HG03108 (cell line): Measurements from ENCODE around the gene ARMC5.
"Not testable (repeated sequence)": the region's sequence is repeated elsewhere in the genome, so short reads cannot be mapped to it uniquely, and the experiment has no call there.

ENCODE experiments used
- ATAC-seq: cut with Tn5 transposase; IDR thresholded peaks from one replicate; pipeline ENCODE4 v1.9.1; 2021; ENCODE audit warnings: moderate library complexity; ENCODE audit not compliant: unreplicated experiment

Gene ARMC5

GRCh38 chr16:31476303-31477219 is 17.3 kb downstream of the ARMC5 start:
- ATAC-seq: peak; percentile 62

- ATAC-seq: no peak
Observed at GRCh38 chr16:31477220-31478216, 18.2 kb downstream of the ARMC5 start.

DNA sequence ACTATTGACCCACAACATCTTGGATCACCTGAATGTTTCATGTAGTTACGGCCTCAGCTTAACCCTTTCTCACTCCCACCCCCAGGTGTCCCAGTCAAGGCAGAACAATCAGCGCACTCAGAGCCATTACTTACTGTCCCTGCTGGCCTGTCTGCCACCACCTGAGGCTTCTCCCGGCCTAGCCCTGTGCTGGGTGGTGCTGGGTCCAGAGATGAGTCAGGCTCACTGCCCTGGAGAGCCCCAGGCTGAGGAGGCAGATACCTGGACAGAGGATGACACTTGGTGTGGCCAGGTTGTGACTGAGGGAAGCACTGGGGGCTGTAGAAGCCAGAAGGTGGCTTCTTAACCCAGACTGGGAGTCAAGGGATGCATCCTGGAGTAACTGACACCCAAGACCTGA is 19.7 kb downstream of the ARMC5 start:
- ATAC-seq: no peak

GRCh38 chr16:31479751-31480150 is 20.4 kb downstream of the ARMC5 start:
- no peak for ATAC-seq

DNA sequence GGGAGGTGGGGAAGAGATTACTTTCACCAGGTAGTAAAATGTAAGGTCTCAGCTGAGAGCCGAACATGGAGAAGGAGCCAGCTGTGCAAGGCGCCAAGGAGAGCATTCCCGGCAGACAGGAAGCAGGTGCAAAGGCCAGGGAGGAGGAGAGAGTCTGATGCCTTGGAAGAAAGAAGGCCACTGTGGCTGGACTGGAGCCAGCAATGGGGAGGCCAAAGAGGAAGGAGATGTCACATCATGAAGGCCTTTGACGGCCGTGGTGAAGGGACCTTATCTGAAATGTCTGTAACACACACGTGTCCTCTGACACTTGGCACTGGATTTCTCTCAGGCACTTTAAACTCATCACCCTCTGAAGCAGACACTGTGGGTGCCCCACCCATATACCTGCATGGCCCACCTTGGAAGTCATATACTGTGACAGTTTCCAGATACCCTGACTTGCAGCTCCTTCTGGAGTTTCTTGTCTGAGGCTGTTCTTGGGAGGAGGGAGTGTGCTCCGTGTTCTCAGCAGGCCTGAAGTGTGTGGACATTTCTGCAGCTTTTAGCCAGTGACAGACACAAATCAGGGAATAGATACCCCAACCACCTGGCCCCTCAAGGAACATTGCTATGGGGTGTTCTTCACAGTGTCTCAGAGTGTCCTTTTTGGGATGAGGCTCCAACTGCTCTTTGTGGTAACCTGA is 21.7 kb downstream of the ARMC5 start:
- no peak for ATAC-seq

- no peak for ATAC-seq
Observed at GRCh38 chr16:31483081-31483480, 23.8 kb downstream of the ARMC5 start, which contains the start of gene SLC5A2. TSS of gene SLC5A2 (plus strand) at chr16:31483123. CDS start at chr16:31483137, 14 bp downstream.

GRCh38 chr16:31484048-31484447 is 24.7 kb downstream of the ARMC5 start:
- not testable (repeated sequence) for ATAC-seq

GRCh38 chr16:31484491-31485171 is 25.3 kb downstream of the ARMC5 start:
- no peak for ATAC-seq

DNA sequence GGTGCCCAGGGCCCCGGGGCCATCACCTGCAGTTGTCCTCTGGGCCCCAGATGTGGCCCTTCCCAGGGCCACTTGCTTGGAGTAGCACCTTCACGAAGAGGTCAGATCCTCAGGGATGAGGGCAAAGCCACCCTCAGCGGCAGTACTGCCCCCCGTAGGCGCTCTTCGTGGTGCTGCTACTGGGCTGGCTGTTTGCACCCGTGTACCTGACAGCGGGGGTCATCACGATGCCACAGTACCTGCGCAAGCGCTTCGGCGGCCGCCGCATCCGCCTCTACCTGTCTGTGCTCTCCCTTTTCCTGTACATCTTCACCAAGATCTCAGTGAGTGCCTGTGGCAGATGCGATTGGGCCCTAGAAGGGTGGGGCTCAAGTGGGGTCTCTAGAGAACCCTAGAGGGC is 26.3 kb downstream of the ARMC5 start:
- no peak for ATAC-seq

DNA sequence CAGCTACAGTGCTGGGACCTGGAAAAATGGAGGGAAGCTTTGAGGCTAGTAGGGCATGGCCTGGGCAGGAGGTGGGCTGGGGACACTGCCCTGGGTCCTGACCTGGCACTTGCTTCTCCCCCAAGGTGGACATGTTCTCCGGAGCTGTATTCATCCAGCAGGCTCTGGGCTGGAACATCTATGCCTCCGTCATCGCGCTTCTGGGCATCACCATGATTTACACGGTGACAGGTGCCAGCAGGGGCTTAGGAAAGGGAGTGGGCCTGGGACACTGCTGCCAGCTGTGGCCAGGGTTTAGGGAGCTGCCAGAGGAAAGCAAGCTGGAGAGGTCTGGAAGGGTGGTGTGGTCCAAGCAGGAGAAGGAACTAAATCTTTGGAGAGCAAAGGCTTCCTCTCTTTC is 26.7 kb downstream of the ARMC5 start:
- ATAC-seq: no peak

DNA sequence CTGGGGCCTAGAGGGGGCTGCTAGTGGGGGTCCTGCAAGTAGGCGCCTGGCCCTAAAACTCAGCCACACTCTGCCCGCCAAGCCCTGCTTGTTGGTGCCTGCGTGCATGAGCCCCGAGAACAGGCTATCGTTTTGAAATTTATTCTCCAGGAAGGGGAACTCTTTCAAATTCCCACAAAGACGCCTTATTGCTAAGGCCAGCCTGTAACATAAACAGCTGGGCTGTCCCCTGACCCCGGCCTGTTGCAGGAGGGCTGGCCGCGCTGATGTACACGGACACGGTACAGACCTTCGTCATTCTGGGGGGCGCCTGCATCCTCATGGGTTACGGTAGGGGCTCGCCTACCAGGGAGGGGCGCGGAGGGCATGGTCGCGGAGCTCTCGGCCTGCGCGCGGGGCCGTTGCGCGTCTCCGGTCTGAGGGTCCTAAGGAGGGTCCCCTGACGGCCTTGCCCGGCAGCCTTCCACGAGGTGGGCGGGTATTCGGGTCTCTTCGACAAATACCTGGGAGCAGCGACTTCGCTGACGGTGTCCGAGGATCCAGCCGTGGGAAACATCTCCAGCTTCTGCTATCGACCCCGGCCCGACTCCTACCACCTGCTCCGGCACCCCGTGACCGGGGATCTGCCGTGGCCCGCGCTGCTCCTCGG is 27.9 kb downstream of the ARMC5 start:
- ATAC-seq: no peak

- ATAC-seq: peak; percentile 83
Observed at GRCh38 chr16:31487720-31488467, 28.6 kb downstream of the ARMC5 start.

- no peak for ATAC-seq
Observed at GRCh38 chr16:31488468-31489297, 29.4 kb downstream of the ARMC5 start.

GRCh38 chr16:31489298-31489564 is 29.9 kb downstream of the ARMC5 start:
- ATAC-seq: no peak

DNA sequence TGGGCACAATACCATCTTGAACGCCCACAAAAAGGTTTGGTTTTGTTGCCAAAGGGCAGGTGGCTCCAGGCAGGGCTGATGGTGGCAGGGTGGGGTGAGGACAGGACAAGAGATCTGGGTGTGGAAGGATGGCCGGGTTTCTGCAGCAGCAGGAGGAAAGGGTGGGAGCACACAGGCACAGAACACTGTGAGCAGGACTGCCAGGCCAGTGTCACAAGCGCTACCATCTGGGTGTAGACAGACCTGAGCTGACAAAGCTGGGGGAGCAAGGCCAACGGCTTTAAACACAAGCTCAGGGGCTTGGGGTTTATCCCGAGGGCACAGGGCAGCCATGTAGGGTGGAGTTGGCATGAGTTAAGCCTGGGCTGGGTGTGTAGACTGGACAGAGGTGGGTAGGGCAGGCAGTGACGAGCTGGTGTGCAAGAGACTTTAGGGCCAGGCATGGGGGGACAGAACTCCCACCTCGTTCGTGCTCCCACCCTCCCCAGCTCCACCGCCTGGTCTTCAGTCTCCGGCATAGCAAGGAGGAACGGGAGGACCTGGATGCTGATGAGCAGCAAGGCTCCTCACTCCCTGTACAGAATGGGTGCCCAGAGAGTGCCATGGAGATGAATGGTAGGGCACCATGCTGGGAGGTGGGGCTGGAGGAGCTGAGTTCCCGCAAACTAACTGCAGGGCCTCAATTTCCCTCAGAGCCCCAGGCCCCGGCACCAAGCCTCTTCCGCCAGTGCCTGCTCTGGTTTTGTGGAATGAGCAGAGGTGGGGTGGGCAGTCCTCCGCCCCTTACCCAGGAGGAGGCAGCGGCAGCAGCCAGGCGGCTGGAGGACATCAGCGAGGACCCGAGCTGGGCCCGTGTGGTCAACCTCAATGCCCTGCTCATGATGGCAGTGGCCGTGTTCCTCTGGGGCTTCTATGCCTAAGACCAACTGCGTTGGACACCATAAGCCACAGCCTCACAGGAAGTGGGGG is 30.6 kb downstream of the ARMC5 start:
- ATAC-seq: no peak

DNA sequence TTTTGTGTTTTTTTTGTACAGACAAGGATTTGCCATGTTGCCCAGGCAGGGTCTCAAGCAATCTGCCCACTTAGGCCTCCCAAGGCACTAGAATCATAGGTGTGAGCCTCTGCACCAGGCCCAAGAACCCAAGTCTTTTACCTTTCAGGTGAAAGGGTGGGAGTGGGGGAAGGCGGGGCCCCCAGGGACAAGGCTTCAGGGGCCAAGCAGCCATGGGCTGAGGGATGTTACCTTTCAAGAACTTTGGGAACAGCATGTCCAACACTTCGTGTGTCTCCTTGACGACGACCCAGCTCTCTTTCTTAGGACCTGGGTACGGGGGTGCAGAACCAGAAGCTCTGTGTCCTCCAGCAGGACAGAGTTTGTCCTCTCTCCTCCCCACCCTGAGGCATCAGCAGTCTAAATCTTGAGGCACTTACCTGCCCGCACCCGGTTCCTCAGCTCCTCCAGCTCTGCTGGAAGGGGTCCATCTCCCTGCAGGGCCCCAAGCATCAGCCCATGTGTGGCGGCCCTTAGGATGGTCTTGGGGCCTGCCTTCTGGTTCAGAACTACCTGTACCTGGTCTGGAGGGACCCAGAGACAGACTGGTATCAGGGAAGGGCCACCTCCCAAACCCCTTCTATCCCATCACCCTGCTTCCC is 32.6 kb downstream of the ARMC5 start:
- no peak for ATAC-seq
